AG09319 (cell line): Measurements from ENCODE around the gene FAM120B.
"Not testable (repeated sequence)": the region's sequence is repeated elsewhere in the genome, so short reads cannot be mapped to it uniquely, and the experiment has no call there.

Source experiments
- DNase-seq: peaks from one replicate; pipeline ENCODE4 v3.0.0-alpha.2; 2010; ENCODE audit warnings: low read depth; ENCODE audit errors: extremely low read depth
- CTCF ChIP-seq: IDR thresholded peaks from 2 replicates; pipeline ENCODE4 v1.5.1; 2011; ENCODE audit warnings: low read depth, mild to moderate bottlenecking, inconsistent platforms, low read length, moderate library complexity

Gene FAM120B

GRCh38 chr6:170381562-170381961, 75.0 kb downstream of the FAM120B start:
- TF ChIP-seq CTCF: no peak
- no peak for DNase-seq

GRCh38 chr6:170383466-170384035, 77.0 kb downstream of the FAM120B start:
- no peak for DNase-seq
- no peak for TF ChIP-seq CTCF

- no peak for TF ChIP-seq CTCF
- no peak for DNase-seq
Observed at GRCh38 chr6:170385506-170385905, 78.9 kb downstream of the FAM120B start.

- peak; percentile 20 for DNase-seq
- no peak for TF ChIP-seq CTCF
Observed at GRCh38 chr6:170388113-170388512, 81.6 kb downstream of the FAM120B start.

GRCh38 chr6:170393033-170393432, 86.5 kb downstream of the FAM120B start:
- TF ChIP-seq CTCF: no peak
- DNase-seq: no peak

GRCh38 chr6:170393807-170394399, 87.3 kb downstream of the FAM120B start:
- no peak for TF ChIP-seq CTCF
- DNase-seq: no peak

GRCh38 chr6:170394980-170395379, 88.4 kb downstream of the FAM120B start:
- DNase-seq: no peak
- TF ChIP-seq CTCF: no peak

GRCh38 chr6:170398743-170399369, 92.3 kb downstream of the FAM120B start:
- DNase-seq: not testable (repeated sequence)

- DNase-seq: not testable (repeated sequence)
Observed at GRCh38 chr6:170399955-170400558, 93.5 kb downstream of the FAM120B start.
